Urothelium cell line (cell line): ENCODE measurements around the gene TRIM8.
"Not testable (repeated sequence)": the region's sequence is repeated elsewhere in the genome, so short reads cannot be mapped to it uniquely, and the experiment has no call there.

Experiments used
- DNase-seq: peaks from one replicate; pipeline ENCODE4 v3.0.0; 2011; ENCODE audit warnings: low spot score, mixed read lengths
- FAIRE-seq: peaks from 2 replicates; lab custom pipeline; 2011; peaks lifted over from hg19 to GRCh38; lab: Jason Lieb, UNC

The TRIM8 gene

GRCh38 chr10:102682981-102683380, 38.7 kb downstream of the TRIM8 start:
- no peak for FAIRE-seq
- no peak for DNase-seq

- DNase-seq = no peak
- FAIRE-seq = no peak
Measured at GRCh38 chr10:102683736-102684135, 39.5 kb downstream of the TRIM8 start.

- FAIRE-seq = no peak
- DNase-seq = no peak
Measured at GRCh38 chr10:102691285-102692066, 47.2 kb downstream of the TRIM8 start.

DNA sequence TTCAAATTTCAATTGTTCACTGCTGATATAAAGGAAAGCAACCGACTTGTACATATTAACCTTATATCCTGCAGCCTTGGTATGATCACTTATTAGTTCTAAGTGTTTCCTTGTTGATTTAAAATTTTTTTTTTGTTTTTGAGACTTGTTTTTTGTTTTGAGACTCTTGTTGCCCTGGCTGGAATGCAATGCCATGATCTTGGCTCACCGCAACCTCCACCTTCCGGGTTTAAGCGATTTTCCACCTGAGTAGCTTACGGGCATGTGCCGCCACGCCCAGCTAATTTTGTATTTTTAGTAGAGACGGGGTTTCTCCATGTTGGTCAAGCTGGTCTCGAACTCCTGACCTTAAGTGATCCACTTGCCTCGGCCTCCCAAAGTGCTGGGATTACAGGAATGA, 51.1 kb downstream of the TRIM8 start:
- not testable (repeated sequence) for DNase-seq

GRCh38 chr10:102696736-102697135, 52.5 kb downstream of the TRIM8 start:
- FAIRE-seq (no peak), DNase-seq (no peak)

More for the DNA sequence above, 51.1 kb downstream of the TRIM8 start:
- not testable (repeated sequence) for FAIRE-seq

GRCh38 chr10:102698894-102699293, 54.6 kb downstream of the TRIM8 start:
- FAIRE-seq (no peak), DNase-seq (no peak)

- FAIRE-seq (no peak), DNase-seq (no peak)
Measured at GRCh38 chr10:102701272-102701671, 57.0 kb downstream of the TRIM8 start.

GRCh38 chr10:102701796-102702195, 57.5 kb downstream of the TRIM8 start:
- FAIRE-seq (no peak), DNase-seq (no peak)

- DNase-seq (no peak), FAIRE-seq (no peak)
Measured at GRCh38 chr10:102702742-102703141, 58.5 kb downstream of the TRIM8 start.

DNA sequence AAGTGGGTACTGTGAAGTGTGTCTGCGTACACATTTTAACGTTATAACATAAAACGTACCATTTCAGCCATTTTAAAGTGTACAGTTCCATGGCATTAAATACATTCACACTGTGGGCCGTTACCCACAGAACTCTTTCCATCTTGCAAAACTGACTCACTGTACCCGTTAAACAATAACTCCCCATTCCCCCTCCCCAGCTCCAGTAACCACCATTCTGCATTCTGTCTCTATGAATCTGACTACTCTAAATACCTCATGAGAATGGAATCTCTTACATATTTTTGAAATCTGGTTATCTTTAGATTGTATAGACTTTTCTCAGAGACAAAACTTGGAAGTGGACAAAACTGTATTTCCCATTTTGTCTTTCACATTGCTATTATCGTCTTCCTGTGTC, 60.6 kb downstream of the TRIM8 start:
- no peak for DNase-seq
- no peak for FAIRE-seq

DNA sequence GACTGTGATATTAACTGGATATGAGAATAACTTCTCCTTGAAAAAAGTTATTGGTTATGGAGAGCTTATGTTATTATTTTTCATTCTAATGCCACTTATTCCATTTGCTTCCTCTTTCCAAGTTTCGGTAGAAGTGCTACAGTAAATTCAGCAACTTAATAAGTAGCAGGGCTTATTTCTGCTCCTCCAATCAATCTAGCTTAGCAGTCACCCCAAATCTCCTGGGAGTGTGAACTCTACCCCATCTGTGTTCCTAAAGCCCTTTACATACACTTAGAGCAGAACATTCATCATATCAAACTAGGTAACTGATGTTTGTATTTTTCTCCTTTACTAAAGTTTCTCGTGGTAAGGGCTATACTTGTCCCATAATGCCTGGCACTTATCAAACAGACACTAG, 61.3 kb downstream of the TRIM8 start:
- no peak for DNase-seq
- FAIRE-seq = no peak
